ENCODE data around the gene PTPN1. TPM values are rescaled to one million over a fixed set of nuclear protein-coding genes. Genes with fewer than 3 reads are reported as not detected.
"Not testable (repeated sequence)": the region's sequence is repeated elsewhere in the genome, so short reads cannot be mapped to it uniquely, and the experiment has no call there.

Gene PTPN1
- total RNA-seq, 2 experiments from 2014 or later = 62.5 to 74.7 TPM

- DNase-seq (no peak), ATAC-seq (peak; percentile 21)
- Mint-ChIP-seq H3K36me3 (no peaks in the 10 kb centered on the region), H3K4me1 (no peaks in the 10 kb centered on the region), H3K27me3 (peaks cover 8% of the 10 kb centered on the region), H3K27ac (no peak overlapping the region), H3K4me3 (no peak overlapping the region), H3K9me3 (ENCODE audit: low read depth) (no peaks in the 10 kb centered on the region)
- CTCF ChIA-PET = interaction anchor here (0.8 to 1.4 kb wide), 3 partner anchors 8 to 97 kb away, joined by 3 to 6 read pairs (median 3); no protein-coding TSS in a partner anchor
Measured at GRCh38 chr20:50594591-50595432, 84.6 kb downstream of the PTPN1 start.

- Mint-ChIP-seq H3K4me3 (no peak overlapping the region), H3K27me3 (peaks cover 14% of the 10 kb centered on the region), H3K27ac (no peak overlapping the region), H3K4me1 (no peaks in the 10 kb centered on the region), H3K9me3 (ENCODE audit: low read depth) (no peaks in the 10 kb centered on the region), H3K36me3 (no peaks in the 10 kb centered on the region)
- ATAC-seq (no peak), DNase-seq (no peak)
- CTCF ChIA-PET = interaction anchor here (1.1 to 1.4 kb wide), 2 partner anchors 9 to 98 kb away, joined by 3 to 6 read pairs; no protein-coding TSS in a partner anchor
Measured at GRCh38 chr20:50595433-50595895, 85.3 kb downstream of the PTPN1 start.

GRCh38 chr20:50595988-50596693, 86.0 kb downstream of the PTPN1 start:
- H3K4me3 Mint-ChIP-seq = no peak overlapping the region
- H3K27me3 Mint-ChIP-seq = peaks cover 16% of the 10 kb centered on the region
- no peaks in the 10 kb centered on the region for H3K4me1 Mint-ChIP-seq
- no peaks in the 10 kb centered on the region for H3K36me3 Mint-ChIP-seq
- CTCF ChIA-PET = interaction anchor here (1.1 to 1.8 kb wide), 4 partner anchors 8 to 132 kb away, joined by 3 to 12 read pairs (median 4); no protein-coding TSS in a partner anchor
- no peaks in the 10 kb centered on the region for H3K9me3 Mint-ChIP-seq (ENCODE audit: low read depth)
- H3K27ac Mint-ChIP-seq = no peak overlapping the region
- no peak for ATAC-seq
- DNase-seq = no peak

GRCh38 chr20:50596694-50597021, 86.5 kb downstream of the PTPN1 start:
- Mint-ChIP-seq H3K4me3 (no peak overlapping the region), H3K27ac (no peak overlapping the region), H3K27me3 (peaks cover 16% of the 10 kb centered on the region), H3K36me3 (no peaks in the 10 kb centered on the region), H3K4me1 (peaks cover 2% of the 10 kb centered on the region), H3K9me3 (ENCODE audit: low read depth) (no peaks in the 10 kb centered on the region)
- DNase-seq (no peak), ATAC-seq (no peak)
- CTCF ChIA-PET = interaction anchor here (1.3 to 1.8 kb wide), 2 partner anchors 8 to 133 kb away, joined by 3 to 12 read pairs; no protein-coding TSS in a partner anchor

GRCh38 chr20:50597406-50597969, 87.3 kb downstream of the PTPN1 start:
- H3K27me3 Mint-ChIP-seq = peaks cover 16% of the 10 kb centered on the region
- H3K4me1 Mint-ChIP-seq = peaks cover 4% of the 10 kb centered on the region
- H3K36me3 Mint-ChIP-seq = no peaks in the 10 kb centered on the region
- DNase-seq = no peak
- H3K27ac Mint-ChIP-seq = no peak overlapping the region
- no peak for ATAC-seq
- H3K4me3 Mint-ChIP-seq = no peak overlapping the region
- H3K9me3 Mint-ChIP-seq (ENCODE audit: low read depth) = no peaks in the 10 kb centered on the region
- CTCF ChIA-PET = interaction anchor here (1.3 to 1.8 kb wide), 2 partner anchors 9 to 134 kb away, joined by 3 to 12 read pairs; no protein-coding TSS in a partner anchor

GRCh38 chr20:50598074-50598473, 87.9 kb downstream of the PTPN1 start:
- H3K27ac Mint-ChIP-seq = no peak overlapping the region
- peaks cover 16% of the 10 kb centered on the region for H3K27me3 Mint-ChIP-seq
- DNase-seq (no peak), ATAC-seq (no peak)
- no peak overlapping the region for H3K4me3 Mint-ChIP-seq
- H3K36me3 Mint-ChIP-seq = no peaks in the 10 kb centered on the region
- CTCF ChIA-PET = interaction anchor here (1.8 kb wide), 1 partner anchor 10 kb away, joined by 12 read pairs; no protein-coding TSS in a partner anchor
- H3K4me1 Mint-ChIP-seq = peaks cover 4% of the 10 kb centered on the region
- no peaks in the 10 kb centered on the region for H3K9me3 Mint-ChIP-seq (ENCODE audit: low read depth)

GRCh38 chr20:50598768-50599167, 88.6 kb downstream of the PTPN1 start:
- not testable (repeated sequence) for H3K4me1 Mint-ChIP-seq; H3K36me3 Mint-ChIP-seq; H3K27ac Mint-ChIP-seq; H3K4me3 Mint-ChIP-seq; H3K9me3 Mint-ChIP-seq (ENCODE audit: low read depth); DNase-seq; ATAC-seq
- CTCF ChIA-PET = interaction anchor here (0.6 to 1.2 kb wide), 2 partner anchors 11 to 35 kb away, joined by 3 to 8 read pairs; no protein-coding TSS in a partner anchor
- peaks cover 16% of the 10 kb centered on the region for H3K27me3 Mint-ChIP-seq

- H3K27me3 Mint-ChIP-seq = peaks cover 18% of the 10 kb centered on the region
- H3K27ac Mint-ChIP-seq = no peak overlapping the region
- no peaks in the 10 kb centered on the region for H3K36me3 Mint-ChIP-seq
- H3K4me3 Mint-ChIP-seq = no peak overlapping the region
- ATAC-seq (no peak), DNase-seq (no peak)
- no peaks in the 10 kb centered on the region for H3K9me3 Mint-ChIP-seq (ENCODE audit: low read depth)
- peaks cover 4% of the 10 kb centered on the region for H3K4me1 Mint-ChIP-seq
- CTCF ChIA-PET = interaction anchor here (0.6 kb wide), 1 partner anchor 1023 kb away, joined by 5 read pairs; no protein-coding TSS in a partner anchor
Measured at GRCh38 chr20:50600281-50600895, 90.2 kb downstream of the PTPN1 start.

GRCh38 chr20:50601511-50602431, 91.6 kb downstream of the PTPN1 start:
- Mint-ChIP-seq H3K27ac (no peak overlapping the region), H3K4me1 (peaks cover 4% of the 10 kb centered on the region), H3K9me3 (ENCODE audit: low read depth) (no peaks in the 10 kb centered on the region), H3K4me3 (no peak overlapping the region), H3K36me3 (no peaks in the 10 kb centered on the region), H3K27me3 (peaks cover 18% of the 10 kb centered on the region)
- ATAC-seq (no peak), DNase-seq (no peak)
- CTCF ChIA-PET = no interaction called here

GRCh38 chr20:50602432-50603088, 92.4 kb downstream of the PTPN1 start:
- CTCF ChIA-PET = no interaction called here
- no peak for ATAC-seq
- no peak overlapping the region for H3K4me3 Mint-ChIP-seq

GRCh38 chr20:50604451-50604850, 94.3 kb downstream of the PTPN1 start:
- Mint-ChIP-seq H3K4me3 (no peak overlapping the region), H3K9me3 (ENCODE audit: low read depth) (no peaks in the 10 kb centered on the region)
- CTCF ChIA-PET = interaction anchor here (2.2 kb wide), 1 partner anchor 16 kb away, joined by 6 read pairs; no protein-coding TSS in a partner anchor

More at GRCh38 chr20:50602432-50603088, 92.4 kb downstream of the PTPN1 start:
- no peaks in the 10 kb centered on the region for H3K9me3 Mint-ChIP-seq (ENCODE audit: low read depth)
- H3K4me1 Mint-ChIP-seq = peaks cover 4% of the 10 kb centered on the region
- H3K36me3 Mint-ChIP-seq = no peaks in the 10 kb centered on the region
- peaks cover 18% of the 10 kb centered on the region for H3K27me3 Mint-ChIP-seq
- no peak for DNase-seq
- H3K27ac Mint-ChIP-seq = no peak overlapping the region

More at GRCh38 chr20:50604451-50604850, 94.3 kb downstream of the PTPN1 start:
- Mint-ChIP-seq H3K4me1 (peaks cover 4% of the 10 kb centered on the region), H3K27ac (no peak overlapping the region), H3K27me3 (peaks cover 14% of the 10 kb centered on the region), H3K36me3 (no peaks in the 10 kb centered on the region)
- no peak for DNase-seq
- no peak for ATAC-seq
